HG03095 (cell line): ENCODE data around the gene ACSL6.

ENCODE experiments used
- ATAC-seq: cut with Tn5 transposase; IDR thresholded peaks from one replicate; pipeline ENCODE4 v1.9.1; 2021; ENCODE audit warnings: moderate library complexity; ENCODE audit not compliant: unreplicated experiment

ACSL6 gene

DNA sequence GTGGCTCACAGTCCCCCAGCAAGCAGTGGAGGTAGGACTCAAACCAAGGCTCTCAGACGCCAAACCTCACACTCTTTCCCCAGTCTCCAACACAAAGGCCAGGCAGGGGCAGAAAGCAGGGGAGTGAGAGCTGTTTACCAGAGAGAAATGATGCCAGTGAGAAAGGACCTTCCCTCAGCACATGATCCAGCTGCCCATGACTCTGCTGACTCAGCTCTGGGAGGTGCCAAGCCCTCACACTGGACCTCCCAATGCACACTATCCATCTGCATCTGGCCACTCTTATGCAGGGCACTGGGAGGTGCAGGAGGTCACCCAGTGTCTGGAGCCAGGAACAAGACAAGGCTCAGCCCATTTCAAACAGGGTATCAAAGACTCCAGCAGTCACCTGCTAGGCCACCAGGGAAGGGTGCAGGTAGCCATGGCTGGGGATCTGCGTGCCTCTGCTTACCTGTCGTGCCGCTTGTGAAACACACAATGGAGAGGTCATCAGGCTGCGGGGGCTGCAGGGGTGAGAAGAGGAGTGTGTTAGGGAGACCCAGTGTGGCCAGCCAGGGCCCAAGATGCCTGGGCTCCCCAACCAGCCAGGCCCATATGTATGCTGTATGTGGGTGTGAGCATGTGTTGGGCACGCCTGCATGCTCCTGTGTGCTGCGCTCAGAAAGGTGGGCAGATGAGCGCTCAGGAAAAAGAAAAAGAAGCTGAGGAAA lies 26.3 kb downstream of the ACSL6 start:
- no peak for ATAC-seq

GRCh38 chr5:131983244-131983771 lies 28.1 kb downstream of the ACSL6 start:
- no peak for ATAC-seq

- ATAC-seq, result no peak
Measured at GRCh38 chr5:131981516-131981915, 29.9 kb downstream of the ACSL6 start.

- no peak for ATAC-seq
Measured at GRCh38 chr5:131980696-131981095, 30.8 kb downstream of the ACSL6 start.

- ATAC-seq, result no peak
Measured at GRCh38 chr5:131979816-131980215, 31.6 kb downstream of the ACSL6 start.

- no peak for ATAC-seq
Measured at GRCh38 chr5:131977212-131977604, 34.2 kb downstream of the ACSL6 start.

GRCh38 chr5:131976414-131977211 lies 34.8 kb downstream of the ACSL6 start:
- no peak for ATAC-seq

- no peak for ATAC-seq
Measured at GRCh38 chr5:131974956-131975726, 36.3 kb downstream of the ACSL6 start.

DNA sequence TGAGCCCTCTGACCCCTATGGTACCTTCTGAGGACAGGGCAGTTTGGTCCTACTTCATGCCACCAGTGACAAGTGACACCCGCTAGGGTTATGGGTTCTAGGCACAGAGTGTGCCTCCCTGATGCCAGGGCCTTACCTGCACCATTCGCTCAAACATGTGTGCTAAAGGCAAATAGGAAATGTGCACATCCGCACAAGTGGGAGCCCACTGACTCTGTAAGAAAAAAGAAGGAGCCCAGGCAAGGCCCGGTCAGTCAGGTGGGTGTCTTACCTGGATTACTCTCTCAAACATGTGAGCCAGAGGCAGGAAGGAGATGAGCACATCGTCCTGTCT lies 36.9 kb downstream of the ACSL6 start:
- no peak for ATAC-seq

- no peak for ATAC-seq
Measured at GRCh38 chr5:131974016-131974415, 37.4 kb downstream of the ACSL6 start.

- no peak for ATAC-seq
Measured at GRCh38 chr5:131973089-131973712, 38.3 kb downstream of the ACSL6 start.

DNA sequence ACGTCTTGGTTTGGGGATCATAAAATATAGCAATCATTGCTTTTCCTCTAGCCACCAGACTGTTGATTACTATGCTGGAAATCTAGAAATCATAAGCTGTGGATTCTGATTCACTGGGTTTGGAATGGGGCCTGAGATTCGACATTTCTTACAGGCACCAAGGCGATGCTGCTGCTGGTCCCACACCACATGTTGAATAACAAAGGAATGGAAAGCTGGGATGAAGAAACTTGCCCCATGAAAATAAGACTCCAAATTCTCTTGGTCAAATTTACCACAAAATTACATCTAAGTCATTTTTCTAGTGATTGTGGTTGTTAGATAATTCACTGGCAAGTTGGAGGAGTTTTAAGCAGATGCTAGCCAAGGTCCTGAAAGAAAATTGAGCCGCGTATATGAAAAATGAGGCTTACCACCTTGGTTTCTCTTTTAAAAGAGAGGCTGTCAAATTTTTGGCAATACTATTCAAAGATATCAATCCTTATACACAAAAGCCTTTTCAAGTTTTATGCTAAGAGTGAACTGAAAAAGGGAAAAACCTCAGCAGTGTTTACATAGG lies 43.0 kb downstream of the ACSL6 start:
- no peak for ATAC-seq

- ATAC-seq, result no peak
Measured at GRCh38 chr5:131966551-131966950, 44.9 kb downstream of the ACSL6 start.

GRCh38 chr5:131965826-131966415 lies 45.5 kb downstream of the ACSL6 start:
- ATAC-seq, result no peak

- no peak for ATAC-seq
Measured at GRCh38 chr5:131959906-131960305, 51.6 kb downstream of the ACSL6 start.

DNA sequence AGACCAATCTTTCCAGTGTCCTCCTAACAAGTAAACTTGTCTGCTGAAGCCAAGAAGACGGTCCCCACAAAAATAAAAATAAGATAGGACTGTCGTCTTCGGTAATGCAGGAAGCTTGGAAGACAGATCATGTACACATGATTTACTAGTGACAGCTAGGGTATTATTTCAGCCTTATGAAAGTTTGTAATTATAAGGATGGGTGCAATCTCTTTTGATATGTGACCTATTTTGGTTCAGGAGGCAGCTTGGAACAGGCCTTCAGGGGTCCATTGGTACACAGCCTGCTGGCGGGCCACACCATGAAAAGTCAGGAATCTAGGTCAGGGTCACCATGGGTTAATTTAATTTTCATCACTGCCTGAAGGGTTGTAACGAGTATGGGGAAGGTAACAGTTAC lies 52.3 kb downstream of the ACSL6 start:
- ATAC-seq, result no peak

DNA sequence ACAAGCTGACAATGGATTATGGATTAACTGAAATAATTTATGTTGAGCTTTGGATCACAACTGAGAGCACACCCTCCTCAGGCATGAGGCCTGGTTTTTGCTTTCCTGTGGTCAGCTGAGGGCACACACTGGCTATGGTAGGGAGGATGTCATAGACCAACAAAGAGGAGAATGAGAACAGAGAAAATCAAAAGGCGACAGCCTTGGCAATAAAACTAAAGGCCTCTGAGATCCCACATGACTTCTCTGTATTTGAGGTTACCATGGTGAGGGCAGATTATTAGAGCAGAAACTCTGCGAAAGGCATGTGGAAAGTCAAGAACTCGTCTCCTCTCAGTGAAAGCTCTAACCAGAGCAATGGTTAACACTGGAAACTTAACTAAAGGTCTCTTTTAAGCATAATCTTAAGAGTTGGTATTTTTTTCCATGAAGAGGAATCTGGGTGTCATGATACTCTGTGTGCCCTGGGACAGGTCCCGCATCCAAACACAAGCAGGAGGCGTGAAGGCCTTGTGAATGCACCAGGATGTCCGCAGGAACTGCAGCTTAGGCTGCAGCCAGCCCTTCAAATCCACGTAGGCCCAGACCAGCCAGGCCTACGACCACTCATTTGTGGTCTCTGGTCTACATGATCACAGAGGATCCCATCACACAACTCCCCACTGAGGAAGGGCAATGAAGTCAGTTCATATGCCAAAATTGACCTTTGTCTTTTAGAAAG lies 53.6 kb downstream of the ACSL6 start:
- ATAC-seq, result no peak

DNA sequence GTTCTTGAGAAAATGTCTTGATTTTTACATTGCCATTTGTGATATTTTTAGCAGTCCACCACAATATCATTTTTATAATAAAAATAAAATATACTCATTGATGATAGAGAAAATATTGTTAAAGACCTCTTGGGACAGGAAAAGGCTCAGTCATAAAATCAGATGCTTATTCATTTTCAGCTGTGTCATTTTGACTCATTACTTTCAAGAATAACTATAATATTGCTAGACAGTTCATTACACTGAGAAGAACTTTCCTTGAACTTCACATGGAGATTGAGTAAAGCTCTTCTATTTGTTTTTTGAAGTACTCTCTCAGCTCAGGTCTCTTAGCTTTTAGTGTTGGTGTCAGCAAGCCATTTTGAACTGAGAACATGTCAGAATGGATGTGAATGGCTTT lies 57.5 kb downstream of the ACSL6 start:
- ATAC-seq, result no peak

- no peak for ATAC-seq
Measured at GRCh38 chr5:131952301-131952857, 59.1 kb downstream of the ACSL6 start.
